Endothelial cell of umbilical vein (primary cell): ENCODE measurements around the gene TNIK. TPM values are rescaled to one million over a fixed set of nuclear protein-coding genes. Genes with fewer than 3 reads are reported as not detected.

Source experiments
- BruUV-seq: library from RNA; stranded (reverse); fragments of 400-500 nt; replicated peaks from 2 replicates; lab custom pipeline; 2021; lab: Mats Ljungman, UMichigan
- CTCF ChIA-PET: fragments of 300-600, 350-600 bp; sonication (Branson Sonifier 250); formaldehyde crosslinking; loops from one replicate; lab custom pipeline; 2021; ENCODE audit warnings: antibody characterized with exemption, inconsistent platforms; lab: Charles Lee
- POLR2A ChIA-PET: fragments of 300-600, 350-600 bp; sonication (Branson Sonifier 250); formaldehyde crosslinking; loops from one replicate; lab custom pipeline; 2021; ENCODE audit warnings: antibody characterized with exemption, inconsistent platforms; lab: Charles Lee
- DNase-seq: peaks from one replicate; pipeline ENCODE4 v3.0.0-alpha.2; 2011; ENCODE audit warnings: low read depth, low spot score
- FAIRE-seq: peaks from 2 replicates; lab custom pipeline; 2011; peaks lifted over from hg19 to GRCh38; lab: Jason Lieb, UNC
- H2AFZ ChIP-seq: 2 replicates; pipeline ENCODE4 v1.6.0; 2012; ENCODE audit warnings: low read depth, low read length, control low read depth, inconsistent platforms
- H3K27ac ChIP-seq: 2 replicates; pipeline ENCODE4 v1.5.1; 2011; ENCODE audit warnings: low read depth, mild to moderate bottlenecking, control low read depth, low read length, moderate library complexity; ENCODE audit not compliant: insufficient read depth
- H3K27me3 ChIP-seq, 2 experiments: 2 replicates each; pipeline versions ENCODE4 v1.6.0 to v1.6.1; 2011; ENCODE audit warnings: low read length in 2 of 2, mixed read lengths in 1 of 2; ENCODE audit not compliant: control insufficient read depth in 2 of 2, insufficient read depth in 2 of 2
- H3K36me3 ChIP-seq, 2 experiments: 2 replicates in 1 of 2; 3 replicates in 1 of 2; pipeline ENCODE4 v1.5.1; 2011; ENCODE audit warnings: low read length in 2 of 2, mild to moderate bottlenecking in 1 of 2, moderate library complexity in 1 of 2; ENCODE audit not compliant: control insufficient read depth in 2 of 2, insufficient read depth in 2 of 2; ENCODE audit errors: extremely low read depth in 1 of 2
- H3K4me1 ChIP-seq: 3 replicates; pipeline ENCODE4 v1.5.1; 2011; ENCODE audit warnings: mild to moderate bottlenecking, low read length; ENCODE audit not compliant: control insufficient read depth, insufficient read depth; ENCODE audit errors: extremely low read depth
- H3K4me2 ChIP-seq: 2 replicates; pipeline ENCODE4 v1.6.1; 2011; ENCODE audit warnings: low read length, control low read depth, mixed read lengths; ENCODE audit not compliant: insufficient read depth
- H3K4me3 ChIP-seq, 3 experiments: fragments of 200-600 bp in 1 of 3; sonication (generic), shearing (Covaris generic) in 1 of 3; replicated peaks in 1 of 3; 2 replicates each; pipeline ENCODE4 v1.5.1; 2011 to 2016; ENCODE audit warnings: control low read depth in 3 of 3, low read length in 3 of 3, mild to moderate bottlenecking in 2 of 3, inconsistent platforms in 1 of 3, low read depth in 1 of 3, moderate library complexity in 1 of 3; ENCODE audit not compliant: insufficient read depth in 1 of 3
- H3K79me2 ChIP-seq: 2 replicates; pipeline ENCODE4 v1.6.0; 2012; ENCODE audit warnings: low read length, inconsistent platforms; ENCODE audit not compliant: control insufficient read depth, insufficient read depth
- H3K9ac ChIP-seq: replicated peaks from 2 replicates; pipeline ENCODE3; 2011; ENCODE audit warnings: low read length, control low read depth; ENCODE audit not compliant: insufficient read depth; ENCODE audit errors: extremely low read depth
- H3K9me1 ChIP-seq: replicated peaks from 3 replicates; pipeline ENCODE4 v1.6.0; 2011; ENCODE audit warnings: mild to moderate bottlenecking, low read length; ENCODE audit not compliant: control insufficient read depth, insufficient read depth; ENCODE audit errors: extremely low read depth
- H3K9me3 ChIP-seq: replicated peaks from 2 replicates; pipeline ENCODE4 v1.5.1; 2012; ENCODE audit warnings: low read length, inconsistent platforms; ENCODE audit not compliant: control insufficient read depth, insufficient read depth
- H4K20me1 ChIP-seq: replicated peaks from 2 replicates; pipeline ENCODE3; 2011; ENCODE audit warnings: mild to moderate bottlenecking, low read length; ENCODE audit not compliant: control insufficient read depth, insufficient read depth; ENCODE audit errors: extremely low read depth
- CTCF ChIP-seq, 2 donors: IDR thresholded peaks; 1 replicate in 1 of 2; 2 replicates in 1 of 2; pipeline ENCODE4 v1.5.1; 2011; ENCODE audit warnings: low read length in 2 of 2, mild to moderate bottlenecking in 2 of 2, moderate library complexity in 2 of 2, control low read depth in 1 of 2, inconsistent platforms in 1 of 2, low read depth in 1 of 2; ENCODE audit not compliant: insufficient read depth in 1 of 2; ENCODE audit errors: extremely low read depth in 1 of 2
- EZH2 ChIP-seq: IDR thresholded peaks from 2 replicates; pipeline ENCODE4 v1.6.1; 2012; ENCODE audit warnings: borderline replicate concordance, low read depth, mild to moderate bottlenecking, moderate library complexity, low read length, inconsistent platforms; ENCODE audit not compliant: severe bottlenecking
- FOS ChIP-seq: IDR thresholded peaks from 2 replicates; pipeline ENCODE4 v1.6.1; 2011; ENCODE audit warnings: mild to moderate bottlenecking, low read length, moderate library complexity, borderline replicate concordance; ENCODE audit not compliant: insufficient read depth
- GATA2 ChIP-seq: IDR thresholded peaks from 2 replicates; pipeline ENCODE4 v1.7.0; 2011; ENCODE audit warnings: low read depth, mild to moderate bottlenecking, moderate library complexity, mixed read lengths, low read length; ENCODE audit not compliant: insufficient read length, insufficient read depth
- JUN ChIP-seq: IDR thresholded peaks from 2 replicates; pipeline ENCODE4 v1.6.1; 2011; ENCODE audit warnings: borderline replicate concordance, low read depth; ENCODE audit not compliant: insufficient read length, insufficient read depth
- MAX ChIP-seq: IDR thresholded peaks from 2 replicates; pipeline ENCODE4 v1.6.1; 2011; ENCODE audit not compliant: insufficient read depth, insufficient read length
- MYC ChIP-seq: IDR thresholded peaks from one replicate; pipeline ENCODE4 v1.6.1; 2011; ENCODE audit warnings: mild to moderate bottlenecking, low read depth, low read length
- POLR2A ChIP-seq: IDR thresholded peaks from 2 replicates; pipeline ENCODE4 v1.6.1; 2012; ENCODE audit warnings: low read depth, mild to moderate bottlenecking, control low read depth, low read length
- POLR2AphosphoS5 ChIP-seq: IDR thresholded peaks from 2 replicates; pipeline ENCODE4 v1.6.1; 2012; ENCODE audit warnings: low read depth, mild to moderate bottlenecking, control low read depth, low read length, moderate library complexity; ENCODE audit not compliant: insufficient read depth
- dilution Hi-C: fragments of 300-500 bp; cut with MboI; formaldehyde crosslinking; loops from one replicate; pipeline ENCODE4 v1.15.0; 2019; ENCODE audit warnings: low sequenced_read_pairs; ENCODE audit not compliant: extremely low pct_ligation_motif_present
- intact Hi-C: fragments of 100-400 bp; cut with micrococcal nuclease; formaldehyde crosslinking; loops from one replicate; pipeline ENCODE4 v1.10.0; 2022
- polyA plus RNA-seq, 4 experiments: library from polyadenylated mRNA; depleted of rRNA in 3 of 4; stranded (reverse) in 3 of 4; unstranded in 1 of 4; fragments of >200 nt; gene quantifications; 2 replicates each; pipeline versions ENCODE4 v1.2.1 to v1.2.3, GENCODE V29; 2011 to 2012; ENCODE audit warnings: missing spikeins in 1 of 4
- total RNA-seq: library from RNA; stranded (reverse); gene quantifications from 2 replicates; pipeline ENCODE4 v1.2.3, GENCODE V29; 2021

The TNIK gene
- total and polyA plus RNA-seq, 2 donors (not counting 3 experiments of a cell fraction or from before 2014, with no cell fraction given) = 10.9 to 39.7 TPM

GRCh38 chr3:171132873-171133272 is 327.3 kb downstream of the TNIK start:
- Histone ChIP-seq H3K4me1 (peaks cover 2% of the 10 kb centered on the region), H3K27ac (no peak overlapping the region), H3K79me2 (no peaks in the 10 kb centered on the region), H3K9me1 (no peaks in the 10 kb centered on the region), H3K27me3 (no peaks in the 10 kb centered on the region), H2AFZ (no peak overlapping the region), H3K4me3 (no peak overlapping the region), H3K9ac (no peak overlapping the region), H3K4me2 (no peak overlapping the region), H3K36me3 (peaks cover 2 to 5% of the 10 kb centered on the region in 2 experiments), H4K20me1 (no peaks in the 10 kb centered on the region), H3K9me3 (no peaks in the 10 kb centered on the region)
- intact Hi-C loops (no loop called here), dilution Hi-C loops (no loop called here)
- DNase-seq (no peak), FAIRE-seq (no peak)
- CTCF ChIA-PET = interaction anchor here (1.2 kb wide), 1 partner anchor 10 kb away, joined by 4 read pairs; no protein-coding TSS in a partner anchor
- no TSS peak for BruUV-seq
- no peak for TF ChIP-seq POLR2A
- no peak for TF ChIP-seq EZH2
- TF ChIP-seq MAX = no peak
- TF ChIP-seq CTCF (IDR thresholded peaks at IDR 0.05; ENCODE audit: extremely low read depth in 1 of 2, insufficient read depth in 1 of 2, low read depth in 1 of 2, low read length in 2 of 2) = no peak
- TF ChIP-seq GATA2 = no peak
- TF ChIP-seq MYC = no peak
- no peak for TF ChIP-seq JUN
- no peak for TF ChIP-seq POLR2AphosphoS5
- TF ChIP-seq FOS = no peak
- POLR2A ChIA-PET = no interaction called here
